PFSK-1 (cell line): ENCODE data around the gene FGGY.

Experiments used
- FOXP2 ChIP-seq: optimal IDR thresholded peaks from 2 replicates; pipeline ENCODE3; 2011; ENCODE audit warnings: borderline replicate concordance, control low read depth, inconsistent platforms; ENCODE audit not compliant: insufficient read depth; ENCODE audit errors: extremely low read length, extremely low read depth
- POLR2AphosphoS5 ChIP-seq: IDR thresholded peaks from 2 replicates; pipeline ENCODE4 v1.6.1; 2012; ENCODE audit warnings: low read depth, mild to moderate bottlenecking, control low read depth, low read length, moderate library complexity
- REST ChIP-seq, 2 experiments: IDR thresholded peaks; 2 replicates each; pipeline versions ENCODE4 v1.6.1 to v1.8.0; 2011 to 2012; ENCODE audit warnings: low read depth in 2 of 2, low read length in 2 of 2, control low read depth in 1 of 2, inconsistent platforms in 1 of 2, mild to moderate bottlenecking in 1 of 2, moderate library complexity in 1 of 2; ENCODE audit not compliant: insufficient read depth in 1 of 2
- SIN3A ChIP-seq: IDR thresholded peaks from 2 replicates; pipeline ENCODE4 v1.6.1; 2012; ENCODE audit warnings: mild to moderate bottlenecking, low read length, moderate library complexity, borderline replicate concordance; ENCODE audit not compliant: insufficient read depth
- TAF1 ChIP-seq: IDR thresholded peaks from 2 replicates; pipeline ENCODE4 v1.6.1; 2012; ENCODE audit warnings: low read length, control low read depth, borderline replicate concordance; ENCODE audit not compliant: insufficient read depth

The FGGY gene

GRCh38 chr1:59639266-59639665, 342.4 kb downstream of the FGGY start:
- TF ChIP-seq REST (IDR thresholded peaks at IDR 0.05; ENCODE audit: insufficient read depth in 1 of 2, low read depth in 2 of 2, low read length in 2 of 2) (no peak), POLR2AphosphoS5 (no peak), SIN3A (no peak), FOXP2 (no peak), TAF1 (no peak)

GRCh38 chr1:59640851-59641250, 344.0 kb downstream of the FGGY start:
- TF ChIP-seq TAF1 = no peak
- TF ChIP-seq FOXP2 = no peak
- no peak for TF ChIP-seq POLR2AphosphoS5
- no peak for TF ChIP-seq SIN3A
- no peak for TF ChIP-seq REST (IDR thresholded peaks at IDR 0.05; ENCODE audit: insufficient read depth in 1 of 2, low read depth in 2 of 2, low read length in 2 of 2)

DNA sequence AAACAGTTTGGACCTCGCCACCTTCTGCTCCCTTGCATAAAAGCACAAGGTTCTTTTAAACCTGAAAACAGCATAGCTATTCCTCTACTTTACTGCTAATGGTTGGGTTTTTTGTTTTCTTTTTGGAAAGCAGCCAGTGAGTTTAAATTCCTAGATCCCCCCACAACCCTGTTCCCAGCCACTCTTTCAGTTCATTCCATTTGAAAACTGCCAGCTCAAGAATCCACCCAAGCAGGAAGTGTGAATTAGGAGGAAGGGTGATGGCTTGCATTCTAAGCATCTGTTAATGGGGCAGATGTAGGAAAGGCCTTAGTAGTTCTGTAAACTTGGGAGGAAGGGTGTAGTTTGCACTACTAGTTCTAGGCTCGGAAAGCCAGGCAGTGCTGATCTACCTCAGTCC, 344.9 kb downstream of the FGGY start:
- no peak for TF ChIP-seq FOXP2
- TF ChIP-seq SIN3A = no peak
- TF ChIP-seq REST (IDR thresholded peaks at IDR 0.05; ENCODE audit: insufficient read depth in 1 of 2, low read depth in 2 of 2, low read length in 2 of 2) = no peak
- no peak for TF ChIP-seq TAF1
- TF ChIP-seq POLR2AphosphoS5 = no peak

DNA sequence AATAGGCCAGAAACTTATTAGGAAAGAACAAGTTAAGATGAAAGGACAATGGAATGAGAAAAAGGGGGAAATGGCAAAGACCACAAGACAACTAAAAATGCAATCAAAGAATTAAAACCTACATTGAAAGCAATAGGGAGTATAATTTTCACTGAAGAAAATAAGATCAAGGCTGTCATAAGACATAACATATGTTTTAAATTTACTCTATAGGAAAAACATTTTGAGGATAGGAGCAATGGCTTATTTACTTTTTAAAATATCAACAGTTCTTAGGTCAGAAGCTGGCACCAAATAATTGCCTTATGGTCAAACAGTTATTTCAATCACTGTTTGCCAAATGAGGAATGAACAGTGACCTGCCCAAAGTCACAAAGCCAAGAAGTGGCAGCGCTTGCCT, 346.6 kb downstream of the FGGY start:
- TF ChIP-seq TAF1 (no peak), REST (IDR thresholded peaks at IDR 0.05; ENCODE audit: insufficient read depth in 1 of 2, low read depth in 2 of 2, low read length in 2 of 2) (no peak), POLR2AphosphoS5 (no peak), SIN3A (no peak), FOXP2 (no peak)

- no peak for TF ChIP-seq SIN3A
- no peak for TF ChIP-seq TAF1
- TF ChIP-seq POLR2AphosphoS5 = no peak
- TF ChIP-seq FOXP2 = no peak
- no peak for TF ChIP-seq REST (IDR thresholded peaks at IDR 0.05; ENCODE audit: insufficient read depth in 1 of 2, low read depth in 2 of 2, low read length in 2 of 2)
Measured at GRCh38 chr1:59645893-59646292, 349.0 kb downstream of the FGGY start.
